ENCODE results near the gene TADA2B.

DNA sequence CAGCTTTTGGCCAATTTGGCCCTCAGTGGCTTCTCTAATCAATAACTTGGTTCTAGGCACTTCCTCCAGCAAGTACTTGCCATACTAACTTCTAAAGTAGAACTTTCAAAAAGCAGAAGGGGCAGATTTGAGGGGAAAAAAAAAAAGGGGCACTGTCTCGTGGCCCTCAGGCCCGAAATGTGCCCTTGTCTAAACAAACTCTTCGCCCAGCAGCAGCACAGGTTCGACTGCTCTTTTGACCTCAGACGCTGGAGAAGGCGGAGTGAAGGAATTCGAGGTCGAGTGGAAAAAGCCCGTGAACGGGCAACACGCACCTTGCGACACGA is 23.9 kb downstream of the TADA2B start:
- TF ChIP-seq, protein P1, sequence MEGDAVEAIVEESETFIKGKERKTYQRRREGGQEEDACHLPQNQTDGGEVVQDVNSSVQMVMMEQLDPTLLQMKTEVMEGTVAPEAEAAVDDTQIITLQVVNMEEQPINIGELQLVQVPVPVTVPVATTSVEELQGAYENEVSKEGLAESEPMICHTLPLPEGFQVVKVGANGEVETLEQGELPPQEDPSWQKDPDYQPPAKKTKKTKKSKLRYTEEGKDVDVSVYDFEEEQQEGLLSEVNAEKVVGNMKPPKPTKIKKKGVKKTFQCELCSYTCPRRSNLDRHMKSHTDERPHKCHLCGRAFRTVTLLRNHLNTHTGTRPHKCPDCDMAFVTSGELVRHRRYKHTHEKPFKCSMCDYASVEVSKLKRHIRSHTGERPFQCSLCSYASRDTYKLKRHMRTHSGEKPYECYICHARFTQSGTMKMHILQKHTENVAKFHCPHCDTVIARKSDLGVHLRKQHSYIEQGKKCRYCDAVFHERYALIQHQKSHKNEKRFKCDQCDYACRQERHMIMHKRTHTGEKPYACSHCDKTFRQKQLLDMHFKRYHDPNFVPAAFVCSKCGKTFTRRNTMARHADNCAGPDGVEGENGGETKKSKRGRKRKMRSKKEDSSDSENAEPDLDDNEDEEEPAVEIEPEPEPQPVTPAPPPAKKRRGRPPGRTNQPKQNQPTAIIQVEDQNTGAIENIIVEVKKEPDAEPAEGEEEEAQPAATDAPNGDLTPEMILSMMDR (IDR thresholded peaks at IDR 0.05; ENCODE audit: insufficient read depth, low read depth, low read length), result no peak
- TF ChIP-seq EZH2 (IDR thresholded peaks at IDR 0.05; ENCODE audit: insufficient read depth, low read length), result no peak

Data from astrocyte (in vitro differentiated cells and primary cell).